HG03469 (cell line): ENCODE results near the gene KLHL3.

Source experiments
- ATAC-seq: cut with Tn5 transposase; IDR thresholded peaks from one replicate; pipeline ENCODE4 v1.9.1; 2021; ENCODE audit warnings: mild to moderate bottlenecking, moderate library complexity, moderate number of reproducible peaks; ENCODE audit not compliant: unreplicated experiment

The KLHL3 gene

DNA sequence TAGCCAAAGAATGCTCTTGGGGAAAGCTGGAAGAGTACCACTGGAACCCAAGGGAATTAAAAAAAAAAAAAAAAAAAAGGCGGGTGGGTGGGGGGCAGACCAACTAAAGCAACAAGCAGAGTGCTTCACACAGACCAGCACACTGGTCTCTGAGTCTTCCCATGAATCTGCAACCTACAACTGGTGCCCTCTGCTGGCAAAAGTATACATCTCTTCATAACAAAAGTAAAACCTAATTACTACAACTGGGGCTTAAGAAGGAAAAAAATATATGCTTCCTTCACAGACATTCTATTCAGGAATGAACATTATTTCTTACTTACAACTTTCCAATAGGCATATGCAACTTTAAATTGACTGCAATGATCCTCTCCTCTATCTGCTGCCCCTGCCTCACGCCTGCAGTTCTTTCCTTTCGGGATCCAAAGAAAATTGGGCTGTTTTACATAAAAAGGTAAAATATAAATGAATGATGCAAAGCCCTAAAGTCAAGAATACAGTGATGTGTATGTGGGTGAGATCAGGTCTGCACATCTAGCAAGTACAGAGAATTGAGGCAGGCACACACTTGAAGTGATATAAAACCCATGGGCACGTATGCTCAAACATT lies 7.2 kb upstream of the KLHL3 start:
- ATAC-seq: no peak

DNA sequence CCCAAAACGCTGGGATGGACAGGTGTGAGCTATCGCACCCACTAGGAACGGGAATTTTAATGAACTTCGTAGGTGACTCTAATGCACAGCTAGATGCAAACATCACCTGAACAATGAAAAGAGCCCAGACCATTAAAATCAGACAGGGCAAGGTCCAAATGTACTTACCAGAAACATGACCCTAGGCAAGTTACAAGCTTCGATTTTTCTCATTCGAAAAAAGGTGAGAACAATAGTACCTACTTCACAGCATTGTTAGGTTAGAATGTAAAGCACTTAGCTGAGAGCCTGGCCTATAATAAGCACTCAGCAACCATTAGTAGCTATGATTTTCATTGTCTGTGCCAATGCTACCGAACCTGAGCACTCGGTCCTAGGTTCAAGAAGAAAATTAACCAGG lies 5.8 kb upstream of the KLHL3 start:
- ATAC-seq: no peak

- no peak for ATAC-seq
Observed at GRCh38 chr5:137739737-137740136, 3.8 kb upstream of the KLHL3 start.

GRCh38 chr5:137738947-137739346 lies 3.1 kb upstream of the KLHL3 start:
- ATAC-seq: no peak

GRCh38 chr5:137737349-137738131 lies 1.7 kb upstream of the KLHL3 start:
- ATAC-seq: no peak

DNA sequence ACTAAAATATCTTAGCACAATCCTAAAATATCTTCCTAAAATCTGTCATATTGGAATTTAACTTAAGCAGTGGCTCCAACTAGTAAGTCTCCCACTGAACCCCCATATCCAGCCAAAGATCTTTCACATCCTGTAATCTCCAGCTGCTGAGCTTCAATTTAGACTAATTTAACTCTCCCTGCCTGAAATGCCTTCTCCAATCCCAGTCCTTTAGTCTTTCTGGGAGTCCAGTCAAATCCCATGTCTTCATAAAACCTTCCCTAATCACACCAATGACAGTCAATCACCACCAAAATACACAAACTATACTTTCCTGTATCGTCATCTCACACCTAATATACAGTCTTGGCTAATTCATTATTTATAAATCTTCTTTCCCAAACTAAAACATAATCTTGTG lies 607 bp upstream of the KLHL3 start:
- no peak for ATAC-seq

DNA sequence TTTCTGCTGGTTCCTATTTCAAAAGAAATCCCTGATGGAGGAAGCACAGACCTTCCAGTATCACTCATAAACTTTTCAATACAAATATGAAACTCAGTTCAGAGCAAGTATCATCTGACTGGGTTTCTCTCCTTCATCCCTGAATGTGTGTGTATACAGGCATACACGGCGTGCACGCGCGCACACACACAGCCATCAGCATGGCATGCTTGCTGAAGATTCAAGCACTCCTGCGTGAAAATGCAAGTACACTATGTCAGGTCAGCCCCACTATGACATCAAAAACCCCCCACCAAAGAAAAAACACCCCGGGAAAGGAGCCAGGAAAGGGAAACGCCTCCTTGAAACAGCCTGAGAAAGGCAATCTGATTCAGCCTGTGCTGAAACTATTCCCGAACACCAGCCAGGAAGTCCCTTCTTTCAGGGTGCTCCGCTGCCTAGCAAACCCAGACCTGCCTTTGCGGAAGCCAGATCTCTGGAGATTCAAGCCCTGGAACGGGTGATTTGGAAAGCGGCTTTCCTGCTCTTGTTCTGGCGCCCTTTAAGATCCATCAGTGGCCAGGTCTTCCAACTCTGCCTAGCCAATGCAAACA lies 831 bp downstream of the KLHL3 start:
- ATAC-seq: no peak

- no peak for ATAC-seq
Observed at GRCh38 chr5:137734331-137734730, 1.6 kb downstream of the KLHL3 start.

DNA sequence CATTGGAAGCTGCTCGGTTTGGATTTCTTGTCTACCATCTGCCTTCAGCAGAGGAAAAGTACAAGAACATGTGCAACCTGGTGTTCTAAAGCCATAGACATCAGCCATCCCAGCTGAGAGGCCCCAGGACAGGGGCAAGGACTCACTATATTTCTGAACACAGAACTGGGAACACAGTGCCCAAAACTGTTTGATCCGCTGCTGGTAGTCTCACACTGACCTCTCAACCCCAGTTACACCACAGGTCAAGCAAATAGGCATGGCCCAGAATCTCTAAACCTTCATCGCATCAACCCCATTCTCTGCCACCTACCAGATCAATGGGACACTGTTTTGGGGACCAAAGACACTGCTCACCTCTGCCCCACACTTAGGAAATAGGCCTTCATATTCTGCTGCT lies 2.0 kb downstream of the KLHL3 start:
- ATAC-seq: no peak

- no peak for ATAC-seq
Observed at GRCh38 chr5:137733006-137733405, 2.9 kb downstream of the KLHL3 start.

DNA sequence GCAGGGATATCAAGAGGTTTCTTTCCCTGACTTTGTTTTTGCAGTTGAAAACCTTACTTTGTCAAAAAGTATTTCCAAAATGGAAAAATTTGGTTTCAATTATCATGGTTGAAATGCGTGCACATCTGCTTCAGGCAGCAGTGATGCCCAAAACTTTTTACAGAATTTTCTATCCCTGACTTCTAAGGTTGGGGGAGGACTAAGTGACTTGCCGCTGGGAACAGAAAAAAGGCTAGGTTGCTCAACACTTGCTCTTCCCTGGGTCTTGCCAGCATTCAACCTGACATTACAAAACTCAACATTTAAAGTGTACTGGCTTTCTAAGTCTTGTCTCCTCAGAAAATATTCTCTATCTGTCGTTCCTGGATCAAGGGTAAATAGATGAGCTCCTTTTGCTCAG lies 4.7 kb downstream of the KLHL3 start:
- no peak for ATAC-seq

- ATAC-seq: no peak
Observed at GRCh38 chr5:137730336-137730735, 5.6 kb downstream of the KLHL3 start.

- no peak for ATAC-seq
Observed at GRCh38 chr5:137728048-137728447, 7.8 kb downstream of the KLHL3 start.

DNA sequence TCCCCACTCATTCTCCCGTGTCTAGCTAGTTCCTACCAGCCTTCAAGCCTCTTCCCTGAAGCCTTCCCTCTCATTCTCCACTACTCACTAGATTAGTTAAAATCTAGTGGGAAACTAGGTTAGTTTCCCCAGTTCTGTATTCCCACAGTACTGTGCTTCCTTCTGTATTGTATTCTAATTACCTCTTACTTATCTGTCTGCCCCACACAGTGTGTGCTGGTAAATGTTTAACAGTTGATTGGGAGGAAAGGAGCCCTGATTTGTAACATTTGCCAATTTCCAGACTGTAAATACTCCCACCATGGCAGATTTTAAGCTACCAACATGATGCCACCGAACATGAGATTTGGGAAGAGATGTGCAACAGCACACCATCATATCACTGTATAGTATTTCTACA lies 8.3 kb downstream of the KLHL3 start:
- ATAC-seq: no peak

DNA sequence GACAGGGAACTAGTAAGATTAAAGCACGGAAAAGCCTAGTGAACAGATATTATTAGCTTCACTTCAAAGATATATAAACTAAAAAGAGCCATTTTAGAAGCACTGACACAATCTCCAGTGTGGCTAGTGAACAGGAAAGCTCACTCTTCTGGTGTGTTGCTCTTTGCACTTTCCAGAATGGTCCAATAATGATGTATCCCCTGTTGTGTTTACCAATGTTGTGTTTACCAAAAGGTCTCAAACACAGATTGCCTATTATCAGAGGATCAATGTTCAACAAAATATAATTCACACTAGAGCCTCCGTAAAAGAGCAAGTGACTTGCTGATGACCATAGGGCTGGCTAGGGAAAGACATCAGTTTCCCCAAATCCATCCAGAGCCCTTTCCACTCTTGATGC lies 11.6 kb downstream of the KLHL3 start:
- ATAC-seq: no peak

- no peak for ATAC-seq
Observed at GRCh38 chr5:137718611-137719010, 17.3 kb downstream of the KLHL3 start.

- no peak for ATAC-seq
Observed at GRCh38 chr5:137716337-137716736, 19.6 kb downstream of the KLHL3 start.

GRCh38 chr5:137715456-137715855 lies 20.4 kb downstream of the KLHL3 start:
- ATAC-seq: no peak

DNA sequence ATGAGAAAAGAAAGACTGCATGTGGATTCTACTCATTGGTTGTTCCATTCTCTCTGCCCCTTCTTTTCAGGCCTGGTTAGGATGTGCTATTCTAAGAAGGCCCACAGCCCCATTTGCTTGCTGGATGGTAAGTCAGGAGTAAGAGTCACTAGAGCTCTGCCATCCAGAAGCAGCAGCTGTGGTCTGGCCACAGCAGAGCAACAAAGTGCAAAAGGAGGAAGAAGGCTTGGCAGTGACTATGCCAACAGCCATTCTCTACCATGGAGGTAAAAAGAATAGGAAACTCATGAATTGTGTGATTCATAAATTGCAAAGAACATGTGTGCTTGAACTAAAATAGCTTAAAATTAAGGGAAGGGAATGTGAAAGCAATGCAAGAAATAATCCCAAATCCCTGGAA lies 20.9 kb downstream of the KLHL3 start:
- no peak for ATAC-seq

GRCh38 chr5:137714494-137714893 lies 21.4 kb downstream of the KLHL3 start:
- ATAC-seq: no peak

DNA sequence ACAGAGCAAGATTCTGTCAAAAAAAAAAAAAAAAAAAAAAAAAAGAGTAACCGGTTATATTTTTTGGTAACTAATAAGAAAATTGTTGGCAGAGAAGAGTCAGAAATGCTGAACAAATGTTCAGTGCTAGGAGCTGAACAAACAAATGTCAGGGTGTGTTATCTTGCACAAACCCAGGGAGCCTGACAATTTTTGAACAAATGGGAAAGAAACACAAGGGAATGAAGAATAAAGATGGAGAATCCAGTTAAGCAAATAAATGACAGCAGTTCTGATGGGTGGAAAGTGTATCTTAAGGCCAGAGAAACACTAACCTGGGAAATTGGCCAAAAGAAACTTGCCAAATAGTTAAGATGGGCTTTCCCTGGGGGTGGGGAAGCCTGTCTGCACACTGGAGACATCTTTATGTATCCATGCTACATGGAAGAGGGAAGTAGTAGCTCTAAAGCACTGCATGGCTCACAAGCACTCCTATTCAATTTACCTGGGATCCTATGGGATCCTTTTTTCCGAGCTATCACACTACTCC lies 23.7 kb downstream of the KLHL3 start:
- ATAC-seq: no peak

DNA sequence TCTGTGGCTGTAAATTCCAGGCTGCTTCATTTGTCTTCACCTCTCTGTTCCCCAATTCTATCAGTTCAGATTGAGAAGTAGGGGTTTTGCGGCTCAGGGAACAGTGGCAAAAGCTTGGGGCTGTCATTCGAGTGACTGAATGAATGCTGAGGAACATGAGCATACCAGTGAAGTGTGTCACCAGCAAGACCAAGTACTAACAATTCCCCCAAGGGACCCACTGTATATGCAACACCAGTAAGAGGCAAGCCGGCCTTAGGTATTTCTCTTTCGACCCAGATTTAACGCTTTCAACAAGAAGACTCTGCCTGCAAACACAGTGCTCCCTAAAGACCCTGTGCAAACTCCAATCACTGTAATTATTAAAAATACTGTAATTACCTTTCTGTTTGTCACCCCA lies 25.8 kb downstream of the KLHL3 start:
- no peak for ATAC-seq
